Measurements from ENCODE around the gene ZFAND3. TPM values are rescaled to one million over a fixed set of nuclear protein-coding genes. Genes with fewer than 3 reads are reported as not detected.

Gene ZFAND3
- total RNA-seq, 4 donors from 2014 or later, result 45.0 to 55.2 (median 49.5) TPM

DNA sequence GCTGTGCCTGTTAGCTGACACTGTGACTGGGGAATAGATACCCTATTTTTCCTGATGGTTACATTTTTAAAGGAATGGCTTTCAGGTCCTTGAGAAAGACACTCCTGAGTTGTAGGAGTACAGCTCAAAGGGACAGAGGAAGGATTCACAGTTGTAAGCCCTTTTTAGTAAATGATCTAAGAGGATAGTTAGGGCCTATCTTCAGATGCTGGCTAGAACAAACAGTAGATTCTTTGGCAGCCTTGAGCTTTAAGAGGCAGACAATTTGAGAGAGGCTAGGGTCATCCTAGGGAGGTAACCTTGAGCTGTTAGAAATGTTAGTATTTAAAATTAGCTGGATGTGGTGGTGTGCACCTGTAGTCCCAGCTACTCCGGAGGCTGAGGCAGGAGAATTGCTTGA, 111.5 kb downstream of the ZFAND3 start:
- Histone ChIP-seq H3K36me3 (no peaks in the 10 kb centered on the region), H3K27ac (peak overlapping the region in 3 of 4 donors; percentile 5 to 32 (median 14)), H3K4me3 (no peak overlapping the region), H3K9me3 (no peaks in the 10 kb centered on the region), H3K27me3 (no peaks in the 10 kb centered on the region), H3K4me1 (peaks cover 52 to 55% of the 10 kb centered on the region in 2 donors)
- intact Hi-C loops (cut with DNase I; ENCODE audit: low total_unique reads) (no loop called here), in situ Hi-C loops (cut with MboI; ENCODE audit: low sequenced_read_pairs in 4 of 4) (no loop called here)
- peak in 1 of 2 donors; percentile 56 for ATAC-seq
- TF ChIP-seq, protein P1, sequence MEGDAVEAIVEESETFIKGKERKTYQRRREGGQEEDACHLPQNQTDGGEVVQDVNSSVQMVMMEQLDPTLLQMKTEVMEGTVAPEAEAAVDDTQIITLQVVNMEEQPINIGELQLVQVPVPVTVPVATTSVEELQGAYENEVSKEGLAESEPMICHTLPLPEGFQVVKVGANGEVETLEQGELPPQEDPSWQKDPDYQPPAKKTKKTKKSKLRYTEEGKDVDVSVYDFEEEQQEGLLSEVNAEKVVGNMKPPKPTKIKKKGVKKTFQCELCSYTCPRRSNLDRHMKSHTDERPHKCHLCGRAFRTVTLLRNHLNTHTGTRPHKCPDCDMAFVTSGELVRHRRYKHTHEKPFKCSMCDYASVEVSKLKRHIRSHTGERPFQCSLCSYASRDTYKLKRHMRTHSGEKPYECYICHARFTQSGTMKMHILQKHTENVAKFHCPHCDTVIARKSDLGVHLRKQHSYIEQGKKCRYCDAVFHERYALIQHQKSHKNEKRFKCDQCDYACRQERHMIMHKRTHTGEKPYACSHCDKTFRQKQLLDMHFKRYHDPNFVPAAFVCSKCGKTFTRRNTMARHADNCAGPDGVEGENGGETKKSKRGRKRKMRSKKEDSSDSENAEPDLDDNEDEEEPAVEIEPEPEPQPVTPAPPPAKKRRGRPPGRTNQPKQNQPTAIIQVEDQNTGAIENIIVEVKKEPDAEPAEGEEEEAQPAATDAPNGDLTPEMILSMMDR (IDR thresholded peaks at IDR 0.05 in 4 of 5, conservative IDR thresholded peaks at IDR 0.05 in 1 of 5), result no peak
- TF ChIP-seq POLR2A (IDR thresholded peaks at IDR 0.05), result no peak
- DNase-seq, result no peak

DNA sequence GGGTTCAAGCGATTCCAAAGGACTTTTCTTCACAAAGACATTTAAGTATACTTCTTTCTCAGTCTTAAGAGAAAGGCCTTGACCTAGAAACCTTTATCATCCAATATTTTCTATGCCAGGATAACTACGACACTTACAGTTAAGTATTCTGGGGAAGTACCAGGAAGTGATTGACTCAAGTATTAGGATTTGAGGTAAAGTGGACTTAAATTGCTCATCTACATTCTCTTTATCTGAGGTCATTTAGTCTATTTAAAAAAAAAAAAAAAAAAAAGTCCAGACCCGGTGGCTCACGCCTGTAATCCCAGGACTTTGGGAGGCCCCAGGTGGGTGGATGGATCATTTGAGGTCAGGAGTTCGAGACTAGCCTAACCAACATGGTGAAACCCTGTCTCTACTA, 114.7 kb downstream of the ZFAND3 start:
- Histone ChIP-seq H3K4me3 (no peak overlapping the region), H3K4me1 (peaks cover 41 to 47% of the 10 kb centered on the region in 2 donors), H3K27ac (no peak overlapping the region), H3K36me3 (no peaks in the 10 kb centered on the region), H3K9me3 (no peaks in the 10 kb centered on the region), H3K27me3 (no peaks in the 10 kb centered on the region)
- intact Hi-C loops (cut with DNase I; ENCODE audit: low total_unique reads) (no loop called here), in situ Hi-C loops (cut with MboI; ENCODE audit: low sequenced_read_pairs in 4 of 4) (no loop called here)
- ATAC-seq (no peak), DNase-seq (no peak)
- no peak for TF ChIP-seq POLR2A (IDR thresholded peaks at IDR 0.05)
- TF ChIP-seq, protein P1 (IDR thresholded peaks at IDR 0.05 in 4 of 5, conservative IDR thresholded peaks at IDR 0.05 in 1 of 5), result no peak

DNA sequence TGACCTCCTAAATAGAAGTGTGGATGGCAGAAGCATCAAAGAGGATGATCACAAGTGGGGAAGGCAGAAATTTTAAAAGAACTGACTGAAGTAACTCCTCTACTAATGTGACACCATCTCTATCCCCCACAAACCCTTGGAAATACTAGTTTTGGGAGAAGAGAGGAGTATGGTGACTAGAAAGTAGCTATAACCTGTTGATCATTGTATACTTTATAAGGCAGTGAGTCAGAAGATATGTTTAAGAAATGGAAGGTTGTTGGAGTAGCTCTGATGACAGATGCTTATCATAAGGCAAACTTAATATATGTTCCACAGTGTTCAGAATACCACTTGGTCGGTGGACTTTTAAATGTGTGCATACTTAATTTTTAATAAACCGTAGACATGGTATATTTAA, 116.6 kb downstream of the ZFAND3 start:
- H3K4me1 ChIP-seq, result peaks cover 45 to 54% of the 10 kb centered on the region in 2 donors
- H3K9me3 ChIP-seq, result no peaks in the 10 kb centered on the region
- TF ChIP-seq, protein P1 (IDR thresholded peaks at IDR 0.05 in 4 of 5, conservative IDR thresholded peaks at IDR 0.05 in 1 of 5), result no peak
- TF ChIP-seq POLR2A (IDR thresholded peaks at IDR 0.05), result no peak
- no peak overlapping the region for H3K4me3 ChIP-seq
- H3K27me3 ChIP-seq, result no peaks in the 10 kb centered on the region
- intact Hi-C loops (cut with DNase I; ENCODE audit: low total_unique reads), result no loop called here
- no peak for ATAC-seq
- H3K27ac ChIP-seq, result no peak overlapping the region
- in situ Hi-C loops (cut with MboI; ENCODE audit: low sequenced_read_pairs in 4 of 4), result no loop called here
- no peak for DNase-seq
- H3K36me3 ChIP-seq, result no peaks in the 10 kb centered on the region

DNA sequence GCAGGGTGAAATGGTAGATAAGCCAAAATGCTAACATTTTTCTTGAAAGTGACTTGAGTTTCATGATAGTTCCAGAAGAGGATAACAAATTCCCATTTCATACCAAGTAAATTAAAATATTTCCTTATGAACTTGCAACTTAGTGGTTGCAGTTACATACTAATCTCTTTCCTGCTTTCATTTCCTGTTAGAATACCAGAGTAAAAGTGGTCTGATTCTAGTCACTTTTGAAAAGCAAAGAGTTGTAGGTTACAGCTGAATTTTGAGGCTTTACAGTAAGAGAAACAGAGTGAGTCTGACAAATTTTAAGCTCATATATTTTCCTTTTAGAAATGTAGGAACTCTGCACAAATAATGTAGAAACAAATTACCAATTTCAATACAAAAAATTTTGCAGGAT, 117.4 kb downstream of the ZFAND3 start:
- Histone ChIP-seq H3K27me3 (no peaks in the 10 kb centered on the region), H3K9me3 (no peaks in the 10 kb centered on the region), H3K4me3 (no peak overlapping the region), H3K27ac (no peak overlapping the region), H3K36me3 (no peaks in the 10 kb centered on the region), H3K4me1 (peaks cover 53 to 59% of the 10 kb centered on the region in 2 donors)
- intact Hi-C loops (cut with DNase I; ENCODE audit: low total_unique reads), result no loop called here
- no peak for TF ChIP-seq POLR2A (IDR thresholded peaks at IDR 0.05)
- TF ChIP-seq, protein P1 (IDR thresholded peaks at IDR 0.05 in 4 of 5, conservative IDR thresholded peaks at IDR 0.05 in 1 of 5), result no peak
- in situ Hi-C loops (cut with MboI; ENCODE audit: low sequenced_read_pairs in 4 of 4), result no loop called here
- ATAC-seq (no peak), DNase-seq (no peak)

DNA sequence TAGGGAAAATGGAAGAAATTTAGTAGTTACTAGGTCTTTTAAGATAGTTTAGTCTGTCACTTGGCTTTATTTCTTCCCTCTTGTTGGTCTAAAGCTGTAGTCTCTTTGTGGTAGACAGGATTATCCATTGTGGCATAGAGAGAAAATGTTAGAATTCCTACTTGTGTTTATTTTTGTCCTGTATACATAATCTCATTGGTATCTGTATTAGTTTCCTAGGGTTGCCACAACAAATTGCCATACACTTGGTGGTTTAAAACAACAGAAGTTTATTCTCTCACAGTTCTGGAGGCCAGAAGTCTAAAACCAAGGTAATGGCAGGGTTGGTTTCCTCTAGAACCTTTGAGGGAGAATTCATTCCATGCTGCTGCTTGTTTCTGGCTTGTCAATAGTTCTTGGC, 119.4 kb downstream of the ZFAND3 start:
- intact Hi-C loops (cut with DNase I; ENCODE audit: low total_unique reads), result no loop called here

More for the DNA sequence above, 119.4 kb downstream of the ZFAND3 start:
- Histone ChIP-seq H3K27ac (no peak overlapping the region), H3K36me3 (no peaks in the 10 kb centered on the region), H3K27me3 (no peaks in the 10 kb centered on the region), H3K9me3 (no peaks in the 10 kb centered on the region), H3K4me1 (peaks cover 58 to 70% of the 10 kb centered on the region in 2 donors), H3K4me3 (no peak overlapping the region)
- in situ Hi-C loops (cut with MboI; ENCODE audit: low sequenced_read_pairs in 4 of 4), result no loop called here
- ATAC-seq, result no peak
- TF ChIP-seq, protein P1 (IDR thresholded peaks at IDR 0.05 in 4 of 5, conservative IDR thresholded peaks at IDR 0.05 in 1 of 5), result no peak
- TF ChIP-seq POLR2A (IDR thresholded peaks at IDR 0.05), result no peak
- no peak for DNase-seq

Measured in gastrocnemius medialis (tissue), 4 donors.